Liver (tissue), 9 donors: Measurements from ENCODE around the gene MYO18B. TPM values are rescaled to one million over a fixed set of nuclear protein-coding genes. Genes with fewer than 3 reads are reported as not detected.

ENCODE experiments used
- DNase-seq: peaks from one replicate; pipeline ENCODE4 v3.0.0-alpha.2; 2017; ENCODE audit warnings: low spot score
- H3K27ac ChIP-seq, 2 donors: one replicate each; pipeline ENCODE4 v1.7.0; 2013; ENCODE audit warnings: inconsistent platforms in 2 of 2, low read length in 2 of 2, control low read depth in 1 of 2, low read depth in 1 of 2, mild to moderate bottlenecking in 1 of 2
- H3K27me3 ChIP-seq, 4 donors: one replicate each; pipeline versions ENCODE4 v1.6.1 to v1.7.0; 2013; ENCODE audit warnings: low read length in 3 of 4, inconsistent platforms in 1 of 4, mild to moderate bottlenecking in 1 of 4, moderate library complexity in 1 of 4; ENCODE audit not compliant: control insufficient read depth in 4 of 4, insufficient read depth in 4 of 4
- H3K36me3 ChIP-seq, 4 donors: one replicate each; pipeline versions ENCODE4 v1.6.1 to v1.7.0; 2013; ENCODE audit warnings: low read length in 3 of 4, mild to moderate bottlenecking in 3 of 4, low read depth in 1 of 4, moderate library complexity in 1 of 4; ENCODE audit not compliant: control insufficient read depth in 4 of 4, insufficient read depth in 3 of 4
- H3K4me1 ChIP-seq, 4 donors: one replicate each; pipeline versions ENCODE4 v1.6.1 to v1.7.0; 2013; ENCODE audit warnings: low read length in 3 of 4, mild to moderate bottlenecking in 3 of 4, moderate library complexity in 1 of 4; ENCODE audit not compliant: control insufficient read depth in 4 of 4, insufficient read depth in 4 of 4
- H3K4me3 ChIP-seq, 3 donors: one replicate each; pipeline versions ENCODE4 v1.6.1 to v1.7.0; 2013; ENCODE audit warnings: low read length in 3 of 3, control low read depth in 1 of 3, low read depth in 1 of 3, mild to moderate bottlenecking in 1 of 3
- H3K9ac ChIP-seq, 2 donors: one replicate each; pipeline ENCODE4 v1.7.0; 2013; ENCODE audit warnings: low read length in 2 of 2, mild to moderate bottlenecking in 2 of 2, moderate library complexity in 2 of 2, control low read depth in 1 of 2, low read depth in 1 of 2
- H3K9me3 ChIP-seq, 4 donors: one replicate each; pipeline versions ENCODE4 v1.6.1 to v1.7.0; 2013; ENCODE audit warnings: low read length in 3 of 4; ENCODE audit not compliant: control insufficient read depth in 4 of 4
- ATF3 ChIP-seq: IDR thresholded peaks from 2 replicates; pipeline ENCODE4 v1.6.1; 2016; ENCODE audit warnings: antibody characterized with exemption
- CTCF ChIP-seq: fragments of 150-350 bp; IDR thresholded peaks from 2 replicates; pipeline ENCODE4 v1.5.1; 2017; ENCODE audit warnings: improper control_type of control experiment, low read depth, low read length; ENCODE audit not compliant: missing input control
- EGR1 ChIP-seq, 2 donors: IDR thresholded peaks; 2 replicates each; pipeline ENCODE4 v1.6.1; 2016 to 2018; ENCODE audit warnings: antibody characterized with exemption in 2 of 2, low read depth in 2 of 2
- FOXA1 ChIP-seq: IDR thresholded peaks from 2 replicates; pipeline ENCODE4 v1.6.1; 2016; ENCODE audit warnings: antibody characterized with exemption
- FOXA2 ChIP-seq: IDR thresholded peaks from 2 replicates; pipeline ENCODE4 v1.6.1; 2016; ENCODE audit warnings: antibody characterized with exemption
- GABPA ChIP-seq, 2 donors: IDR thresholded peaks in 1 of 2; conservative IDR thresholded peaks in 1 of 2; 2 replicates each; pipeline ENCODE4 v1.6.1; 2016; ENCODE audit warnings: antibody characterized with exemption in 2 of 2, mild to moderate bottlenecking in 1 of 2, moderate library complexity in 1 of 2
- HNF4A ChIP-seq, 2 donors: conservative IDR thresholded peaks; 2 replicates each; pipeline ENCODE4 v1.6.1; 2016; ENCODE audit warnings: antibody characterized with exemption in 2 of 2, mild to moderate bottlenecking in 2 of 2
- HNF4G ChIP-seq: IDR thresholded peaks from 2 replicates; pipeline ENCODE4 v1.6.1; 2016; ENCODE audit warnings: antibody characterized with exemption
- JUND ChIP-seq, 2 donors: IDR thresholded peaks; 2 replicates each; pipeline ENCODE4 v1.6.1; 2016; ENCODE audit warnings: antibody characterized with exemption in 2 of 2
- MAX ChIP-seq: IDR thresholded peaks from 2 replicates; pipeline ENCODE4 v1.6.1; 2016; ENCODE audit warnings: antibody characterized with exemption
- NR2F2 ChIP-seq: IDR thresholded peaks from 2 replicates; pipeline ENCODE4 v1.6.1; 2016; ENCODE audit warnings: antibody characterized with exemption
- RAD21 ChIP-seq, 2 donors: IDR thresholded peaks; 2 replicates each; pipeline ENCODE4 v1.6.1; 2016; ENCODE audit warnings: antibody characterized with exemption in 2 of 2, mild to moderate bottlenecking in 2 of 2
- REST ChIP-seq: IDR thresholded peaks from 2 replicates; pipeline ENCODE4 v1.6.1; 2016; ENCODE audit warnings: antibody characterized with exemption, mild to moderate bottlenecking
- RXRA ChIP-seq, 2 donors: IDR thresholded peaks; 2 replicates each; pipeline ENCODE4 v1.6.1; 2017 to 2018; ENCODE audit warnings: antibody characterized with exemption in 2 of 2, mild to moderate bottlenecking in 1 of 2
- SP1 ChIP-seq: IDR thresholded peaks from 2 replicates; pipeline ENCODE4 v1.6.1; 2018; ENCODE audit warnings: antibody characterized with exemption, mild to moderate bottlenecking
- TAF1 ChIP-seq: conservative IDR thresholded peaks from 2 replicates; pipeline ENCODE4 v1.6.1; 2016; ENCODE audit warnings: antibody characterized with exemption, mild to moderate bottlenecking
- YY1 ChIP-seq: IDR thresholded peaks from 2 replicates; pipeline ENCODE4 v1.6.1; 2016; ENCODE audit warnings: antibody characterized with exemption, mild to moderate bottlenecking
- ZBTB33 ChIP-seq: IDR thresholded peaks from 2 replicates; pipeline ENCODE4 v1.6.1; 2016; ENCODE audit warnings: antibody characterized with exemption
- WGBS: extraction: QIAGEN DNeasy Blood & Tissue Kit; methylation state at CpG from one replicate; pipeline ENCODE4 v1.1.7; 2013; 5-methylcytosine and 5-hydroxymethylcytosine counted together
- polyA plus RNA-seq, 2 donors: library from polyadenylated mRNA; stranded (reverse) in 1 of 2; unstranded in 1 of 2; fragments of 200-250 nt in 1 of 2; fragments of >200 nt in 1 of 2; fragmentation: Nextera tagmentation in 1 of 2; extraction: Ambion mirVana in 1 of 2; gene quantifications; one replicate each; pipeline versions ENCODE4 v1.2.1 to v1.2.3, GENCODE V29; 2013 to 2015
- total RNA-seq, 2 donors: library from RNA; depleted of rRNA; stranded (reverse); fragments of >200 nt; gene quantifications; one replicate each; pipeline ENCODE4 v1.2.3, GENCODE V29; 2014
- donor health status: healthy.
- donor health status: healthy.
- donor health status: healthy.
- donor health status: healthy.
- donor health status: healthy.

The MYO18B gene
- total and polyA plus RNA-seq, 4 donors: under 0.01 to 4.2 (median 0.02) TPM; not detected in 1

- no peak overlapping the region for H3K27ac ChIP-seq
- H3K36me3 ChIP-seq: no peaks in the 10 kb centered on the region
- no peaks in the 10 kb centered on the region for H3K9me3 ChIP-seq
- peaks cover 0 to 3% (median 0%) of the 10 kb centered on the region in 4 donors for H3K4me1 ChIP-seq
- H3K27me3 ChIP-seq: no peaks in the 10 kb centered on the region
- 92% methylated on average over 48 of the region's 48 CpGs for WGBS
- no peak overlapping the region for H3K9ac ChIP-seq
- TF ChIP-seq FOXA2: no peak
- TF ChIP-seq RXRA (IDR thresholded peaks at IDR 0.05): no peak
- no peak for TF ChIP-seq RAD21 (IDR thresholded peaks at IDR 0.05)
- TF ChIP-seq JUND (IDR thresholded peaks at IDR 0.05): no peak
- no peak for TF ChIP-seq HNF4A (conservative IDR thresholded peaks at IDR 0.05)
- no peak for TF ChIP-seq TAF1
- no peak for TF ChIP-seq GABPA (IDR thresholded peaks at IDR 0.05 in 1 of 2, conservative IDR thresholded peaks at IDR 0.05 in 1 of 2)
- no peak for TF ChIP-seq CTCF
- no peak for TF ChIP-seq YY1
- no peak for TF ChIP-seq HNF4G
- TF ChIP-seq SP1: no peak
- TF ChIP-seq ATF3: no peak
- TF ChIP-seq MAX: no peak
- no peak for DNase-seq
- H3K4me3 ChIP-seq: no peak overlapping the region
These were observed 10.7 kb downstream of the MYO18B start for GRCh38 chr22:25752615-25753214.

GRCh38 chr22:25753252-25753651 lies 11.3 kb downstream of the MYO18B start:
- Histone ChIP-seq H3K4me1 (peaks cover 0 to 3% (median 0%) of the 10 kb centered on the region in 4 donors), H3K9ac (no peak overlapping the region), H3K36me3 (no peaks in the 10 kb centered on the region), H3K27me3 (no peaks in the 10 kb centered on the region), H3K4me3 (no peak overlapping the region), H3K9me3 (no peaks in the 10 kb centered on the region), H3K27ac (no peak overlapping the region)
- no peak for DNase-seq
- TF ChIP-seq FOXA2: no peak
- TF ChIP-seq TAF1: no peak
- no peak for TF ChIP-seq JUND (IDR thresholded peaks at IDR 0.05)
- no peak for TF ChIP-seq RAD21 (IDR thresholded peaks at IDR 0.05)
- TF ChIP-seq SP1: no peak
- TF ChIP-seq ATF3: no peak
- no peak for TF ChIP-seq NR2F2
- no peak for TF ChIP-seq MAX
- TF ChIP-seq HNF4G: no peak
- no peak for TF ChIP-seq RXRA (IDR thresholded peaks at IDR 0.05)
- no peak for TF ChIP-seq FOXA1
- no peak for TF ChIP-seq ZBTB33
- no peak for TF ChIP-seq YY1
- no peak for TF ChIP-seq CTCF
- no peak for TF ChIP-seq EGR1 (IDR thresholded peaks at IDR 0.05; ENCODE audit: low read depth in 2 of 2)
- TF ChIP-seq REST: no peak
- TF ChIP-seq HNF4A (conservative IDR thresholded peaks at IDR 0.05): no peak
- TF ChIP-seq GABPA (IDR thresholded peaks at IDR 0.05 in 1 of 2, conservative IDR thresholded peaks at IDR 0.05 in 1 of 2): no peak
- WGBS: 90% methylated on average over 14 of the region's 14 CpGs
